Hematopoietic multipotent progenitor cell treated with erythropoietin and hydrocortisone succinate and interleukin-3 and kit ligand, for 4 days (in vitro differentiated cells): ENCODE results near the gene TLCD5.

Experiments
- DNase-seq: peaks from one replicate; pipeline ENCODE4 v3.0.0-alpha.2; 2015

TLCD5 gene

GRCh38 chr11:120308081-120308480, 17.0 kb upstream of the TLCD5 start:
- no peak for DNase-seq

GRCh38 chr11:120310870-120311269, 14.2 kb upstream of the TLCD5 start:
- DNase-seq = no peak

GRCh38 chr11:120314861-120315260, 10.2 kb upstream of the TLCD5 start:
- peak; percentile 35 for DNase-seq

GRCh38 chr11:120316880-120317688, 8.0 kb upstream of the TLCD5 start:
- DNase-seq = no peak

- DNase-seq = no peak
Observed at GRCh38 chr11:120317689-120318480, 7.2 kb upstream of the TLCD5 start.

GRCh38 chr11:120318906-120319305, 6.2 kb upstream of the TLCD5 start:
- DNase-seq = no peak

- no peak for DNase-seq
Observed at GRCh38 chr11:120326228-120326627, 1.1 kb downstream of the TLCD5 start.

- peak; percentile 53 for DNase-seq
Observed at GRCh38 chr11:120326845-120327281, 1.8 kb downstream of the TLCD5 start.

- no peak for DNase-seq
Observed at GRCh38 chr11:120327311-120327710, 2.2 kb downstream of the TLCD5 start.

- DNase-seq = no peak
Observed at GRCh38 chr11:120329556-120329955, 4.5 kb downstream of the TLCD5 start.

- DNase-seq = no peak
Observed at GRCh38 chr11:120330045-120330444, 4.9 kb downstream of the TLCD5 start.

- no peak for DNase-seq
Observed at GRCh38 chr11:120331301-120331996, 6.3 kb downstream of the TLCD5 start.

GRCh38 chr11:120332822-120333716, 8.0 kb downstream of the TLCD5 start:
- DNase-seq = peak; percentile 37

- DNase-seq = no peak
Observed at GRCh38 chr11:120333801-120334200, 8.7 kb downstream of the TLCD5 start.

- DNase-seq = no peak
Observed at GRCh38 chr11:120334332-120334731, 9.2 kb downstream of the TLCD5 start.

- DNase-seq = peak; percentile 91
Observed at GRCh38 chr11:120334894-120335462, 9.9 kb downstream of the TLCD5 start.

- DNase-seq = peak; percentile 45
Observed at GRCh38 chr11:120335556-120335907, 10.4 kb downstream of the TLCD5 start.

GRCh38 chr11:120335908-120336640, 11.0 kb downstream of the TLCD5 start, which contains the start of gene ARHGEF12:
Gene ARHGEF12, plus strand, starts transcription at chr11:120336413. Its CDS starts 831 bp downstream, at chr11:120337244.
- peak; percentile 95 for DNase-seq

- DNase-seq = peak; percentile 62
Observed at GRCh38 chr11:120336641-120337354, 11.7 kb downstream of the TLCD5 start.

- DNase-seq = peak; percentile 33
Observed at GRCh38 chr11:120337355-120338106, 12.4 kb downstream of the TLCD5 start.
